Stimulated activated CD4-positive, alpha-beta T cell treated with anti-CD3 and anti-CD28 coated beads, TNF-alpha, amount 100 ng/mL, for 48 hours (primary cell): ENCODE measurements around the gene SLC35B1.
"Not testable (repeated sequence)": the region's sequence is repeated elsewhere in the genome, so short reads cannot be mapped to it uniquely, and the experiment has no call there.

Experiments used
- DNase-seq, 3 donors: peaks; one replicate each; pipeline ENCODE4 v3.0.0-alpha.2; 2020; ENCODE audit warnings: low read depth in 3 of 3

SLC35B1 gene

DNA sequence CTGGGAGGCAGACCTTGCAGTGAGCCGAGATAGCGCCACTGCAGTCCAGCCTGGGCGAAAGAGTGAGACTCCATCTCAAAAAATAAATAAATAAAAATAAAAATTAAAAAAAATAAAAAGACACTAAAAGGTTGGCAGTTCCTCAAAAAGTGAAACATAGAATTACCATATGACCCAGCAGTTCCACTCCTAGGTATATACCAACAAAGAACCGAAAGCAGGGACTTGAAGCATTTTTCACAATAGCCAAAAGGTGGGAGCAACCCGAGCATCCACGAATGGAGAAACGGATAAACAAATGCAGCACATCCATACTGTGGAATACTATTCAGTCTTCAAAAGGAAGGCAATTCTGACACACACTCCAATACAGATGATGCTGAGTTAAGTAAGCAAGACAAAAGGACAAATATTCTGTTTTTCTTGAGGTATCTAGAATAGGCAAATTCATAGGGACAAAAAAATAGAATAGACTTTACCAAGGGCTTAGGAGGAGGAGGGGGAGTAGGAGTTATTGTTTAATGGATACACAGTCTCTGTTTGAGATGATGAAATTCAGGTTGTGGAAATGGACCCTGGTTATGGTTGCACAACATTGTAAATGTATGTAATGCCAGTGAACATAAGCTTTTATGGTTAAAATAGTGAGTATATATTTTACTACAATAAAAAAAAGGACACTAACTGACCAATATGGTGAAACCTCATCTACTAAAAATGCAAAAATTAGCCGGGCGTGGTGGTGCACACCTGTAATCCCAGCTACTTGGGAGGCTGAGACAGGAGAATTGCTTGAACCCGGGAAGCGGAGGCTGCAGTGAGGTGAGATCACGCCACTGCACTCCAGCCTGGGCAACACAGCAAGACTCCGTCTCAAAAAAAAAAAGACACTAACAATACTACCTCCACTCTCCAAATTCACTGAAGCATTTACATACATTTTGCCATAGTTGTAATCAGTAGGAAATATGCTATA, 27.0 kb upstream of the SLC35B1 start:
- no peak for DNase-seq

DNA sequence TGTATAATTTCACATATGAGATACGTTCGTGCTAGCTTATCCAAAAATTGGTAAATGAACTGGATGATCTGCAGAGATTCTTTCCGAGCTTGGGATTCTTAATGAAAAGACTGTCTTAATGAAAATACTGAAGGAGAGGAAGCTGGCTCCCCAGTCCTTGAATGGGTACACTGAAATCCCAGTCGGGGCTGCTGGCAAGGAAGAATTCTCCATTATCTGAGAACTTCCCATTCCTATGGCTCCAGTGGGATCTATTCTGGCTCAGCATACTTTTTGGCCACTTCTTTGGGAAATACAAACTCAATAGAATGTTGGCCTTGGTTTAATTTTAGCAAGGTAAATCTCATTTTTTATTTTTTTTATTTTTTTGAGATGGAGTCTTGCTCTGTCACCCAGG, 23.7 kb upstream of the SLC35B1 start:
- no peak for DNase-seq

DNA sequence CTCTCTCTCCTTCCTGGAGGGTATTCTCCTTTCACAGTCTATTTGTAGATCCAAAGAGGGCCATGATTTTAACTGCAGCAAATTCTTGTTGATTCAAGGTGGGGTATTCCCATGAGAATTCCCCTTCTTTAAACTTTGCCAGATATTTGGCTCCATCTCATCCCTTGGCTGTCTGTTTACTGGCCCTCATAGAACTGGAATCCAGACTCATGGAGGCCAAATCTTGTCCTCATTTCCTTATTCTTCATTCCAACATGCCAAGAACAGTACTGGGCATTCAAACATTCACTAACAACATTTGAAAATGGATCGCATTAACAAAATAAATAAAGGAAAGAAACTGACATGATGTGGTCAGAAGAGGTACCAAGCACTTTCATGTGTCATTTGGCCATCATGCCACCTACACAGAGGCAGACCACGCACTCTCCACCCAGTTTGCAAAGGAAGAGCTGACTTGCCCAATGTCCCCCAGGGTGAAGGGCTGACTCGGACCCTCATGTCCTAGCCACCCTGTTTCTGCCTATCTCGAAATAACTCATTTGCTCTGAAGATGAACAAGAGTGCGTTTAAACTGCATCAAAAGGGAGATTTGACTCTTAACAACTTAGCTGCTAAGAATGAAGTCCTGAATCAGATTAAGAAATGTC, 23.1 kb upstream of the SLC35B1 start:
- no peak for DNase-seq

DNA sequence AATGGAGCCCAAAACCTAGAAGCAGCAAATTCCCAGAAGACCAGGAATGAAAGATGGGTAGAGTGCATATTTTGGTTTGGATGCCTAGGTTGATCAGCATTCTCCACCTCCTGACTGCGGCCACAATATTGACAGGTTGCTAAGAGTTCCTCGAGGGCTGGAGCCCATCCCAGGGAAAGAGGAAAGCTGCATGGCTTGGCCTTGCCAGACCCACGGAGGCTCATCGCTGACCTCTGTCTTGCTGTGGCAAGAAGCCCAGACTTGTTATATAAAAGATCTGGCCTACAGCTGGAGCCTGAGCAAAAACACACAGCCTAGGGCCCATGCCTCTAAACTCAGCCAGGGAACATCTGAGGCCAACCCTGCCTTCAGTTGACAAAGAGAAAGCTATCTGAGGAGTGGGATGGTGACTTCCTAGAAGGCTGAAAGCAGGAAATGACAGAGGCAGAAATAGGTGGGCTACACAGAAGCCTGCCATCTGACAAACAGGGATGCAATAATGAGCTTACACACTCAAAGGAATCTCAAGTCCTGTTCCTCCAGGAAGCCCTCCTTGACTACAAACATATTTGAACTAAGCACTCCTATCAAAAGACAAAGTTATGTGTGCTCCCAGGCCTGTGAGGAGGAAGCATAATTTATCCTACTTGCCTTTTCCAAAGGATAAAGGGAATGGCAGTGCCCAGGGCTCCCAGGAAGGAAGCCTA, 22.5 kb upstream of the SLC35B1 start:
- no peak for DNase-seq

DNA sequence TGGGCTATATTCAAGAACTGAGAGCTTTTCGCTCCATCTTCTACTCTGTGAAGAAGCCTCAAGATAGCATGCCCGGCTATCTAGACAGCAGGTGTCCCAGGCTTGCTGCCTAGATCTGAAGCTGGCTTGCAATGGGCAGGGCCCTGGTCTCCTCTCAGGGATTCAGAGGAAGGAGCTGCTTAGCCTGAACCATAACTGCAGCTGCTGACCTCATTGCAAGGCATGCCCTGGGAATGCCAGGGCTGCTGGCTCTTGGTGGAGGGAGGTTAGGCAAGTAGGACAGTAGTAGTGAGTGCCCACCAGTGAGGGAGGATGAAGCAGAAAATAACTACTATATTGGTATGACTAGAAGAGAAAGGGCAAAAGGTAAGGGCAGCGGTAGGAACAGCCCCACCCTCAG, 21.3 kb upstream of the SLC35B1 start:
- no peak for DNase-seq

DNA sequence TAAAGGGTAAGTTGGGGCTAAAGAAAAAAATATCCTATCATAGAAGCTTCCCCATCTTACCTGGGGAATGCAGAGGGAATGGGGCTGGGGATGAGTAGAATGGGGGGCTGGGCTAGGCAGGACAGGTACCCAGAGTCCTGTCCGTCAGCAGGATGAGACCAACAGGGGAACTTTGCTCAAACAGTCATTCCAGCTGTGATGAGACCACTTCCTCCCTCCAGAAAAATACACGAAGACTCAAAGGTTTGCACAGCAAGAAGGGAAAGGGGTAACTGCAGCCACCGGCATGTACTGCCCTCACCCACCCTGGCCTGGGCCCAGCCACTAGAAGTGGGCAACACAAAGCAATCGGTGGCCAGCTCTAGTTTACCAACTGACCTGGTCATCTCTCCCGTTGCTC, 20.7 kb upstream of the SLC35B1 start:
- DNase-seq = no peak

DNA sequence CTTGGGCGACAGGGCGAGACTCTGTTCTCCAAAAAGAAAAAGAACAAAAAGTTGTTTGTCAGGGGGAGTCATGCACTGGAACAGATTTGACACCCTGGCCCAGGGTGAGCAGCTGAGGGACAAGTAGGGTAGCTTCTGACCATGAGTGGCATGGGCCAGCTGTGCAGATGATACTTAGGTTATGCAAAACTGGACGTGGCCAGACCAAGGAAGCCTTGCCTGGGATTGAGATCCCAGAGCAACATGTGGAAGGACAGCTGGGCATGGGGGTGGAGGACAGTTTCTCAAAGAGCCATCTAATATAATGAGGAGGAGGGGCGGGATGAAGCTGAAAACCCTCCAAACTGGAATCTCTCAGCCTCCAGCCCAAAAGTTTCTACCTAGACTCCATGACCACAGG, 19.6 kb upstream of the SLC35B1 start:
- DNase-seq = no peak

DNA sequence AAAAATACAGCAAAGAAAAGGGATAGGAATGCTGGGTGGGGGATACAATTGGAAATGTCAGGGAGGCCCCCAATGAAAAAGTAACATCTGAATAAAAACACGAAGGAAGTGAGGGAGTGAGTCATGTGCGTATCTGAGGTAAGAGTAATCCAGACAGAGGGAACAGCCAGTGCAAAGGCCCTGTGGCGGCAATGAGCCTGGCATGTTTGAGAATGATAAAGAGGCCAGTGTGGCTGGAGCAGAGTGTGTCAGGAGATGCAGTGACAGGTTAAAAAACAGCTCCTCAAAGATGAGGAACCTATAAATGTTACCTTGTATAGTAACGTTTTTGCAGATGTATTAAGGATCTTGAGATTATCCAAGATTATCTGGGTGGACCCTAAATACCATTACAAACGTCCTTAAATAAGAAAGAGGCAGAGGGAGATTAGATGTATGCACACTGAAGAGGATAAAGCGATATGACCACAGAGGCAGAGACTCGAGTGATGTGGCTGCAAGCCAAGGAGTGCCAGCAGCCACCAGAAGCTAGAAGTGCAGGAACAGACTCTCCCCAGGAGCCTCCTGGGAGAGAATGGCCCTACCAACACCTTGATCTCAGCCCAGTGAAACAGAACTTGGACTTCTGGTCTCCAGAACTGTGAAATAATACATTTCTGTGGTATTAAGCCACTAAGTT, 17.8 kb upstream of the SLC35B1 start:
- no peak for DNase-seq

DNA sequence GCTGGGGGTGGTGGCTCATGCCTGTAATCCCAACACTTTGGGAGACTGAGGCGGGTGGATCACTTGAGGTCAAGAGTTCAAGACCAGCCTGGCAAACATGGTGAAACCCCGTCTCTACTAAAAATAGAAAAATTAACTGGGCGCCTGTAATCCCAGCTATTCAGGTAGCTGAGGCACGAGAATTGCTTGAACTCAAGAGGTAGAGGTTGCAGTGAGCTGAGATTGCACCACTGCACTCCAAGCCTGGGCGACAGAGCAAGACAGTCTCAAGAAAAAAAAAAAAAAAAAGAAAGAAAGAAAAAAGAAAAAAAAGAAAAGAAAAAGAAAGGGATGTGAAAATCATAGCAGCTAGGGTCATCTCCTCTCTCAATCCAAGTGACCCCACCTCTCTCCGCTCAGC, 16.8 kb upstream of the SLC35B1 start:
- not testable (repeated sequence) for DNase-seq

DNA sequence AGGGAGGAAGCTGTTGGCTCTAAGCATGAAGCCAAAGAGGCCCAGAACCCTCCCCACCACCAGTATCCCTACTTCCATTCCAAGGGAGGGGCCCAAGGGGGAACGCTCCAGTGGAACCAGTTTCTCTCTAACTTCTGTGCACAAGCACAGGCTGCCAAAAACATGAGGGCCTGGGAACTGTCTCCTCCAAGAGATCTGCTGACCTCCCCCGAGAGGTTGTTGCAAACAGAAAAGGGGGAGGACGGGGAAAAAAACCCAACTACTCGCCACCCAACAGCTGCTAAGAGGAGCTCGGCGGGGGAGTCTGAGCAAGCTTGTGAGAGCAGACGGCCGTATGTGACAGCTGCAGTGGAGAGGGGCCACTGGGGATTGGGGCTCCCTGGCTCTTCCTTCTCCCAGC, 15.7 kb upstream of the SLC35B1 start:
- no peak for DNase-seq

DNA sequence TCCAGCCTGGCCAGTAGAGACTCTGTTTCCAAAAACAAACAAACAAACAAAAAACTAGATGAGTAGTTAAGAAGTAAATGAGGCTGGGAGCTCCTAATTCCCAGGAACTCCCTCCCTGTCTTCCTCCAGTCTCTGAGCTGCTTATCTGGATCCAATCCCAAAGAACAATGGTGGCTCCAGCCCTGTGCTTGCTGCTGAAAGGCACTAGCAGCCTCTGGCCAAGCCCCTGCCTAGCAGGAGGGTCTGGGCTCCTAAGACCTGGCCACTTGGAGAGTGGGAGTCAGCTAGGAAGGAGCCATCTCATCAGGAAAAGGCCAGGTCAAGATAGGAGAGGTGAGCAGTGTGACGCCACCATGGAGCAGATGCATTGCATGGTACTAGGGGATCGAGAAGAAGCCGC, 14.3 kb upstream of the SLC35B1 start:
- no peak for DNase-seq

DNA sequence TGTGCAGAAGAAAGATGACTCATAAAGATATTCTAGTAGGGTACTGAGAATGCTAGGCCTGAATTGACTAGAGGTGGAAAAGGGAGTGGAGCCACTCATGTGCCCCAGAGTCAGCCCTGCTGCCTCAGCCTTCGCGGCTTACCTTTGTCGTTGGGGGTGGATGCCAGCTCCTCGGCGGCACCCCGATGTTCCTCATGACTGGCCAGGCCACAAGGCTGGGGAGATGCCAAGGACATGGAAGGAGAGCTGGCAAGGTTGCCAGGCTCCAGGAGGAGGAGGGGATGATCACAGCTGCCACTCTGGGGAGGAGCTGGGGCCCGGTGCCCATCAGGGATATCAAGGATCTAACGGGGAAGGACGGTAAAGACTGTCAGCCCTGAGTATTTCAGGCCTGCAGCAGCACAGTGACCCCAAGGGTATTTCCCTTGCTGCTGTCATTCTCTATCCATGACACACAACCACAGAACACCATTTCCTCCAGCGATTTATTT, 9.7 kb upstream of the SLC35B1 start:
- no peak for DNase-seq

DNA sequence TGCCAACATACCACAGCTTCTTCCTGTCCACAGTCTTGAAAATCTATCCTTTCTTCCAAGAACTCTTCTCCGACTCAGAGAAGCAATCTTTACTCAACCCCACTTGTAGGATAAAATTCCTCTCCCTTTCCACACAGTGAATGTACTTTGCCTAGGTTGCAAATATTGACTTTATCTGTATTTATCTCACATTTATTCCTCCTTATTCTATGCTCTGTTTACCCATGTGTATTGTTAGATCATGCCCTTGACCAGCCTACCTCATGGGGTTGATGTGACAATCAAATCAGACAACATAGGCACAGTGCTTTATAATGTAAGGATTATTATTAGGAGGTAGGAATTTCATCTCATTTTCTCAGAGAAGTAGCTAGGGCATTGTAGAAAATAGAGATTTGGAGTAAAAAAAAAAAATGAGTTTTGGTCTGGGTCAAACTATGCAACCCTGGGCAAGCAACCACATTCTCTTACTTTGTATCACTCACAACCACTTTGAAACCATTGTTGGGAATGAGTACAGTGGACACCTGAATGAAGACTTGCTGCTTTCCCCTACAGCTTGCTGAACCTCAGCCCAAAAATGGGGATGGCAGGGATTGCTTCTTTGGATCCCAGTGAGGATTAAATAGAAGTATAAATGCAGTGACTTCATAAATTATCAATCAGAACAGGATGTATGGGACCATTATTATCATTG, 9.1 kb upstream of the SLC35B1 start:
- no peak for DNase-seq

DNA sequence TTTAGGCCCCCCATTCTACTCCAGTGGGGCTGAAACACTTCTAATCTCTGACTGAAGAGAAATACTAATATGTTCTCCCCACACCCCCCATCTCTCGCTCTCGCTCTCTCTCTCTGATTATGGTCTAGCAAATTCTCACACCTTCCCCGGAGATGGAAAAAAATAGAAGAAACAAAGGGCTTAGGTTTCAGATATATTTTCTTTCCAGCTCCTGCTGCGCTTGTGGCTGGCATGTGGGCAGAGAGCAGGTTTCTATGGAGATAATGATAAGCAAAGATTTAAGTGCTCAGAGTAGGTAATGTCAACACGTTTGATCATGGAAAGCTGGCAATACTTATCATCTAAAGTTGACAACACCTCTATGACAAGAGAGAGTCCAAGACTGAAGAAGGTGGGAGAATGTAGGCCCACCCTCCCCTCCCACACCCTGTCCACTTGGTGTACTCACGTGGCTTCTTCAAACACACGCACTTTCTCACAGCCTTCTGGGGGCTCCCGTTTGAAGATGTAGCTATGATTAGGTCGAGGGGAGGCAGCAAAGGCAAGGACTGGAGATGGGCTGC, 8.0 kb upstream of the SLC35B1 start:
- DNase-seq = no peak

DNA sequence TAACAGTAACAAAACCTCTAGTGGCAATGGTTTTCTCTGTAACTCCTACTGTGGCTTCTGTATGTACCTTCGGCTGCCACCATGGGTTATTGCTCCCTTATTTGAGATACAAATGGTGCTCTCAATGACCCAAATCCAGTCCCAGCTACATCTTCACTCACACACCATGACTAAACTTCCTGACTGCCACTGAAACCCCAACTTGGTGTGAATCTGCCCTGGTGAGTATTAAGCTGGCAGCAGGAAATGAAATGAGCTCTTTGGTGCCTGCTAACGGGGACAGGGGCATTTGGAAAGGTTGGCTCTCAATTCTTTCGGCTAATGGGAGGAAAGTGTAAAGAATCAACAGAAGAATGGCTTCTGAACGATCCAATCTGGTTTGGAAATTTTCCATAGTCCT, 7.5 kb upstream of the SLC35B1 start:
- DNase-seq = no peak

DNA sequence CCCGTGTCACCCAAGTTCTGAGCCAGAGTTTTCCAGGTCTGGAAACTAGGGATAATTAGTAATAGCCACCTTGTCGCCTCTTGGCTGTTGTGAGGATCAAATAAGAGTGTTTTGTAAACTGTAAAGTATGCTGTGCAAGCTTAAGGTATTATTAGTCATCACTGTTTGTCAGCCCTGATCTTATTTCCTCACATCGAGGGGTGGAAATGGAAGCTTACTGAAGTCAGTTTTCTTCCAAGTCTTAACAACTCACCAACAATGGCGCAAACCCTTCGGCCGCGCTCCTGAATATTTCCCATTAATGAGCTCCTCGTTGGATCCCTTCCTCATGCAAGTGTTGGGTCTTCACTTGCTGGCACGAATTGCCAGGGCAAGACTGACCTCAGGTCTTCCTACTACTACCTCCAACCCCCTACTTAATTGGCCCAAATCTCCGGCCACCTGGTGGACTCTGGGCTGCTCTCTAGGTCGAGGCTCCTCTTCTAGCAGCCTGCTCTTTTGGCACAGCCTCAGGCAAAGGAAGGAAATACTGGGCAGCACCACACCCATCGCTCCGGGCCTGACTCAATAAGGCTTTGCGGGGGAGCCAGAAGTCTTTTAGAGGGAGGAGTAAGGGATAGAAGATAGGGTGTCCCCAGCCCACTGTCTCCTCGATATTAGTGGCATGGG, 885 bp upstream of the SLC35B1 start:
- DNase-seq = no peak

DNA sequence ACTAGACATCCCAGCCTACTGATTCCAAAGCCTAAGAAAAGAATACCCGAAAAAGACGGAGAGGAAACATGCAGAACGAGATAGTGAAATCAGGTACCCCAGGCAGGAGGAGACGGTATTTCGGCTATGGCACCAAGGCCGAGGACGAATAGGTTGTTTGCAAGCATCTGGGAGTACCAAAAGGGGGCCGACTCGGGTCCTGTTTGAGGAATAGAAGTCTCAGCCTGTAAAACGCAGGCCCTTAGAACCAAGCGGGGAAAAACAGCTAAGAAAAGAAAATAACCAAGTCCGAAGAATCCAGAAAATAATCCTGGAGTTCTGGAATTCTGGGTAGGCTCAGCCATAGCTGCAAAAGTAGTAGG, 537 bp downstream of the SLC35B1 start:
- DNase-seq = no peak

DNA sequence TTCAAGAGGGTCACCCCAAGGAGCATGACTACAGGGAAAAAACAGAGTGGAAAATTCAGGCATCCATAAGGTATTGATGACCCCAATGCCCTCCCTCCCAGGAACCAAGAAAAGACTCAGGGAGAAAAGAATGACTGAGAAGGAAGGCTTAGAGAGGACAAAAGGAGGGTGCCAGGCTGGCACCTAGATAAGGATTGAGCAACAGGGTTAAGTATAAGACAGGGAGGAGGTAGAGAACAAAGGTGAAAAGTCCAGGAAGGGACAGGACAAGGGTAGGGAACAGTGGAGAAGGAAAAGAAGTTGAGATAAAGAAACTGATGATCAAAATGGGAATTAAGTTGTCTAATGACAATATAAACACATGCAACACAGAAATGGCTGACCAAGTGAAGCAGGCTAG, 2.5 kb downstream of the SLC35B1 start:
- DNase-seq = no peak

DNA sequence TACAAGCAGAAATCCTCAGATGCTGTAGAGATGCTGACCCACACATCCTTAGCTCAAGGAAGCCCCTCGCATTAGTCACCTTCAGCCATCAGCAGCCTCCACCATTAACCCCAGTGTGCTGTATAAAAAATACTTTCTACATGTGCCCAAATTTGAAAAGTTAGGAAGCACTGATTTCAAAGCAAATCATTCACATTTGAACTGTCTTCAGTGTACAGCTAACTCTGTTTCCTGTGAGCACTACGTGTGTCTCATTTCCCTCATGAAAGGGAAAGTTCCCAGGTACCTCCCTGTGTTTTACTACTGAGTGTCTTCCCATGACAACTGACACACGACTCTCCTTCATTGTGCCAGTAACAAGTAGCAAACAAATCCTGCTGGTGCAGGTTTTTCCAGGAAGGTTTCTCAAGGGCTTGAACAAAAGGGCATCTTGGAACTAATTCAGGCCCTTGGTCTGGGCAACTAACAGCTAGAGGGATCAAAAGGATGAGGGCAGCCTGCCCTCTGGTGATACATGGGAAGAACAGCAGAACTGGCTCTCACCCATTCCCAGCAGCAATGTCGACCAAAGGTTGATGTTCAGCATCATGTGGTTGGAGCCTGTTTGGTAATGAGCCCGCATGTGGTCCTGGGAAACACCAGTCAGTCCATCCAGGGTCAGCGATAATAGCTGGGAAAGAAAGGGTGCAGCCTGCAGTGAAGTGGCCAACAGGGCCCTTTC, 4.0 kb downstream of the SLC35B1 start:
- DNase-seq = no peak

DNA sequence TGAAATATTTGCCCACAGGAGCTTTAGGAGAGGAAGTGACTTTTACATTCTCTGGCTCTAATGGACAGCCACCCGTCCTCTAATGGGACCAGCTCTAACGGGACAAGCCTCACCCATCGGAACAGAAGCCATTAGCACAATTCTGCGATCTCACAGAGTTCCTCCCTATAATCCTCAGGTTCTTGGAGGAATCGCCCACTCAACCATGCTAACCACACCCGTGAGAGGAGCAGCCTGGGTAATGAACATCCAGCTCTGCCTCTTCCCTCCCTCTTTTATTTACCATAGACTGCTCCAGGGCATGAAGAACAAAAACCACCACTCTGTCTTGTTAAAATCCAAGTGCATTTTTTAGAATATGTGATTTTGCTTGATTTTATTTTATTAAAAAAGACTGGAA, 6.8 kb downstream of the SLC35B1 start:
- no peak for DNase-seq
